ENCODE results near the gene OTOP2.

The OTOP2 gene

GRCh38 chr17:74925242-74925641, 1.2 kb downstream of the OTOP2 start:
- no peak for DNase-seq

- DNase-seq, result no peak
Observed at GRCh38 chr17:74928786-74929185, 4.7 kb downstream of the OTOP2 start.

- DNase-seq, result no peak
Observed at GRCh38 chr17:74930535-74931036, 6.5 kb downstream of the OTOP2 start.

GRCh38 chr17:74935048-74935447, 11.0 kb downstream of the OTOP2 start:
- no peak for DNase-seq

DNA sequence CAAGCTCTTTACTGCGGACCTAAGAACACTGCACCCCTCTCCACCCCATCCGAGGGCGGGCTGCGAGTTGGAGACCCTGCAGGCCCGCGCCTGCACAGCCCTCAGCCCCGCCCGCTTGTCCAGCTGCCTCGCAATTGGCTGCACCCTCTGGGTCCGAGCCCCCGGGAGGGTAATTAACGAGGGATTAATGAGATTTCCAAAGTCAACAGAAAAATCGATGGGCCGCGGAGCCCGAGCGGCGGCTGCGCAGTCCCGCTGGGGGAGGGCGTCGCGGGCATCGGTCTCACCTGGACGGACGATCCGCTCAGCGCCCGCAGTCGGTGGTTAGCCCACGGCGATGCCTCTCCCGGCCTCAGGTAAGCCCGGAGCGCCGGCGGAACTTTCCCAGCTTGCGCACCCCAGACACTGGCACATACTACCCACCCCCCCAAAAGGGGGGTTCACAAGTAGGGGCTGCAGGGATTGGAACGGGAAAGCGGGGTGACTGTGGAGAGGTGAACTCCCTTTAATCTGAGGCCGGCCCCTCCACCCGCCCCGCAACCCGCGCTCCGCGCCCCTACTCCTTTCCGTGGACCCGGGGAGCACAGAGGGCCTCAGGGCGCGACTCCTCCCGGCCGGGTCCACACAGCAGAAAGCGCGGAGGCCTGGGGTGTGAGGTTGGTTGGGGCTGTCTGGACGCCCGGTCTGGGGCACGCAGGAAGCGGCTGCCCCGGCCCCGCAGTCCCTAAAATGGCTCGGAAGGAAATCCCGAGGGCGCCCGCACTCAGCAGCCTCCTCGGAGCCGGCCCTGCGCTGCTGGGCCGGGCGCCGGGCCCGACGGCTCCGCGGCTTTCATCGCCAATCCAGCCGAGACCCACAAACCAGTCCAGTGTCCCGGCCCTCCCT, 11.8 kb downstream of the OTOP2 start, which contains the start of gene OTOP3:
TSS of gene OTOP3 (plus strand) at position 314 of the 885 bp plus-strand sequence. CDS start at position 338, 24 bp downstream.
- DNase-seq, result no peak

- no peak for DNase-seq
Observed at GRCh38 chr17:74936470-74936799, 12.4 kb downstream of the OTOP2 start.

- no peak for DNase-seq
Observed at GRCh38 chr17:74937064-74938051, 13.3 kb downstream of the OTOP2 start.

DNA sequence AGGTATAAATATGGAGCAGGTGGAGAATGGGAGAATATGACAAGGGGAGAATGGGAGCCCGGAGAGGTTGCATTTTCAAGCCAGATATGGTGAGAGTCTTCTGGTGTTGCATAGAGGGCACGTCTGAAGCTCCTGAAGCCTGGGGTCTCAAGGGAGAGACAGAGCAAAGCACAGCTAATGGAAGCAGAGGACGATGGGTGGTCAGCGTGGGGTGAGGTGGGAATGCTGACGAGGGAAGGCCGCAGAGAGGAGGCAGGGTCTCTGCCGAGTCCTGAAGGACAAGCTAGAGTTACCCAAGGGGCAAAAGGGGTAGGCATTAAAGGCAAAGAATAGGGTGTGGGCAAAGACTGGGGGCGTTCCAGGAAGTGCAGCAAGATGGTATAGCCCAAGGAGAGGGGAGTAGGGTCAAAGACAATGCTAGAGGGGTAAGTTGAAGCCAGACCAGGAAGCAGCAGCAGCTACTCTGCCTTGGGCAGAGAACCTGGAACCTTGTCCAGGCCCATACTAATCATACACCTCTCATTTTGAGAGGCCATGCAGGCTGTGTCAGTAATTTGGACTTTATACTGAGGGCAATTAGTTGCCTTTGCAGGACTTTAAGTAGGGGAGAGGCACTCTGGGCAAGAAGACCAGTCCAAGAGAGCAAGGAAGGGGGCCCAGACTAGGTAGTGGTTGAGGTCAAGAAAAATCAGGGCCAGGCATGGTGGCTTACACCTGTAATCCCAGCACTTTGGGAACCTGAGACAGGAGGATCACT, 14.3 kb downstream of the OTOP2 start:
- no peak for DNase-seq

- no peak for DNase-seq
Observed at GRCh38 chr17:74939534-74939933, 15.5 kb downstream of the OTOP2 start.

GRCh38 chr17:74941128-74941725, 17.2 kb downstream of the OTOP2 start:
- no peak for DNase-seq

DNA sequence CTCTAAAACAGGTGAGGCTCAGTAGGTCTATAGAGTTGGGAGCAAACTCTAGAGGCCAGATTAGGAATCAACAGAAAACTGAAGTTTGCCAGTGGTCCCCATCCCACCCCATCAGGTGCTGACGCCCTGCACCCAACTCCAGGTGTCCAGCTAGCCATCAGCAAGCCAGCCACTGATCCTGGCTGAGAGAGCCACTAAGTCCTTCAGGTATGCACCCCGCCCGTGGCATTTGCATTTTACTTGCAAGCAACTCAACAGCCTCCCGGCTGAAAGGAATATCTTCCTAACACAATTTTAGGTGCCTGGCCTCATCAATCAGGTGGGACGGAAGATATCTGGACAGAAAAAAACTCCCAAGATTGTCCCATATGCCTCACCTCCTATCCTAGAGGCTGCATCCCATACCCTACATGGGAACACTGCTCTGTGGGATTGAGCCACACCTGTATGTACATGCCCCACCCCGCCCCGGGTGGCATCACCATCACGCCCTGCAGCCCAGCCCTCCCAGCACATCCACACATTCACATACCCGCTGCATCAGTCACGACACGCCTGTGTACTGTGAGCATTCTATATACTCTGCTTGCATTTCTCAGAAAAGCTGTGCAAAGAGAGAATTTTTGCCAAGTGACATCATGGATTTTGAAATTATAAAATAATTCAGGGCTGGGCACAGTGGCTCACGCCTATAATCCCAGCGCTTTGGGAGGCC, 19.9 kb downstream of the OTOP2 start:
- no peak for DNase-seq

DNA sequence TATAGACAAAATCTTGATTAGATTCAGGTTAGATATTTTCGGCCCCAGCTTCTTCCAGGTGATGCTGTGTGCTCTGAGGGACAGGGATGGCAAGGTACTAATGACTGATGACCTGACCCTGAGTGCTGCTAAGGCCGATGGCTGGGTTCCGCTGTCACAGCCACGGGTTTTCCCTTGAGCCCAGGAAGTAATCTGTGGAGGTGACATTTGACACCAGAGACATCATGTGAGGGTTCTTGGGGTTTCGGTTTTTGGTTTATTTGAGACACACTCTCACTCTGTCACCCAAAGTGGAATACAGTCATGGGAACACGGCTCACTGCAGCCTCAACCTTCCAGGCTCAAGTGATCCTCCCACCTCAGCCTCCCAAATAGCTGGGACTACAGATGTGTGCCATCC, 21.5 kb downstream of the OTOP2 start:
- DNase-seq, result no peak

- no peak for DNase-seq
Observed at GRCh38 chr17:74946641-74947040, 22.6 kb downstream of the OTOP2 start.

GRCh38 chr17:74947041-74947754, 23.1 kb downstream of the OTOP2 start:
- no peak for DNase-seq

GRCh38 chr17:74949455-74950115, 25.5 kb downstream of the OTOP2 start:
- no peak for DNase-seq

- no peak for DNase-seq
Observed at GRCh38 chr17:74950207-74950606, 26.1 kb downstream of the OTOP2 start.

DNA sequence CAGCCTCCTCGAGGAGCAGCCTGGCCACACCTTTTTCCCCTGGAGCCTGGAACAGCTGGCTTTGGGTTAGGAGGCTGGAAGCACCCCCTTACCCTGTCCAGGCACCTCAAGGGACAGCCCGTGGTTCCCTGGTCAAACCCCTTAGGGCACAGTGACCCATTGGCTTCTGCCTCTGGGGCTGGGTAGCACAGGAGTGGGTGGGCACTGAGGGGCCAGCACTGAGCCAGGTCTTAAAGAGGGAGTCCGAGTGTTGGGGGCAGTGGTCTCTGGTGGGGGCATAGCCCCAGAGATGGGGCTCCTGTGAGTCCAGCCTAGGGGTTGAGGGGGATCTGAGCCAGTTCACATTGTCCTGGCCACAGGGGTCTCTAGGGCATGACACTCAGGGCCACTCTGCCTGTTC, 27.0 kb downstream of the OTOP2 start:
- no peak for DNase-seq

DNA sequence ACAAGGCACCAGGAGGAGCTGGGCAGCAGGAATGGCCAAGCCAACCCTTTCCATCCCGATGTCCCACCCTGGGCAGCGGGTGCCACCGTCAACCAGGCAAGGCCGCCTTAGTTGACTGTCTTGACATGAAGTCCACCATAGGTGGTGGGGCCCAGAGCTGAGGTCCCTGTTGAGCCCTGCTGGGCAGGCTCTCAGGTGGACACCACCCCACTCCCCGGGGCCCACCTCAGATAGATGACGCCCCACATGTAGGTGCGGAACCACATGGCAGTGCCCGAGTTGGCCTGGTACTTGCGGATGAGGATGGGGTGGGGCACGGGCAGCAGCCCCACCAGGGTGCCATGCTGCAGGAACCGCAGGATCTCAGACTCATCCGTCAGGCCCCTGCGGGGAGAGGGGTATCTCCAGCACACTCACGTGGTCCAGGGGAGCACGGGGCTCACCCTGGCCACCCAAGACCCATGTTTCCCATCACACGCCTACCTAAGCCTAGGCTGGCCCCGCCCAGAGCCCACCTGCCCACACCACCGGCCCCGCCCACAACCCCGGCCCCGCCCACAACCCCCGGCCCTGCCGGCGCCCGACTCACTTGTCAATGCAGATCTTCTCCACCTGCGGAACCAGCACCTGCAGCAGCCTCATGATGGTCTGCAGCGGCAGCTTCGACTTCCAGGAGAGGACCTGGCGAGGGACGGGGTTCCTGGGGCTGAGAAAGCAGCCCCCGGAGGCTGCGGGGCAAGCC, 27.8 kb downstream of the OTOP2 start:
- no peak for DNase-seq

DNA sequence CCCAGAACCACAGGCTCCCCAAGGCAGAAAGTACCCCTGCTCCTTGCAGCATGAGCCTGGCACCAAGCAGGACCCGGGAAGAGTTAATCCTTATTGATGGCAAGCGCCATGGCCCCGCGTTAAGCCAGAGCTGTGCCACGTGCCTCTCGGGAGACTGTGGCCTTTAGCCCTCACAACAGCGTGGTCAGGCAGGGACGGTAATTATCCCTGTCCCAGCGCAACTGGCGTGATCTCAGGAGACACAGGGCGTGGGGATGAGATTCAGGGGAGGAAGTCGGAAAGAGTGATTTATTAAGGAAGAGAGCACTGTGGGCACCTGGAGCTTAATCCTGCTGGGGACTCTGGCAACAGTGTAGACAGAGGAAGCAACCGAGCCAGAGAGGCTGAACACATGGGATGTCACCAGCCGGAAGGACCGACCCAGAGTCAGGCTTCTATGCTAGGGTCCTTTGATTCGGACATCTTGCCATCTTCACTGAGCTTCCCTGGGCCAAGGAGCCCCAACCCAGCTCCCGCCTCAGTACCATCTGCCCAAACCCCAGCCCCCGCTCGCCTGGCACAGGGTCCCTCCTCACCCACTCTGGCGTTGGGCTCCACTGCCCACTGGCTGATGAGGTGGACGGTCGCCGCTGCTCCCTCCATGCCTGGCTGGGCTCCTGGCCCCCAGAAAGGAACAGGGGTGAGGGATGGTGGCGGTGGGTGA, 28.5 kb downstream of the OTOP2 start:
- no peak for DNase-seq

Data from activated T-cell treated with anti-CD3 and anti-CD28 coated beads for 4 hours (primary cell).